Measurements from ENCODE around the gene SDK1.

The SDK1 gene

DNA sequence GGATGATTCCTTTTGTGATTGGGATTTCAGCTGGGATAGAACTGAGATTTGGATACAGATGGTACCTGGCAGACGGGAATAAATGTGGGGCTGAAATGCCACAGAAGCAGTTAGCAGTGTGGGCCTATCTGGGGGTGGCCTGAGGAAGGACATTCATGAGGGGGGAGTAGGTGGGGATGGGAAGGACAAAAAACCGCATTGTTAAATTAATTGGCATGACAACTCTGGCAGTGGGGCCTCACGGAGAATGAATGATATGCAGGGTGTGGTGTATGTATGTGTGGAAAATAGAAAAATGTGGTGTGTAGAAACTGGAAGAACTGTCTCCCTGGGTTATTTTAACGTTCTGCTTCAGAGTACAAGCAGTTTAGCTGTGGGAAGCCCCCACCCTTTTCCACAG is 17.8 kb downstream of the SDK1 start:
- DNase-seq (ENCODE audit: low spot score), result no peak
- TF ChIP-seq, protein P1, sequence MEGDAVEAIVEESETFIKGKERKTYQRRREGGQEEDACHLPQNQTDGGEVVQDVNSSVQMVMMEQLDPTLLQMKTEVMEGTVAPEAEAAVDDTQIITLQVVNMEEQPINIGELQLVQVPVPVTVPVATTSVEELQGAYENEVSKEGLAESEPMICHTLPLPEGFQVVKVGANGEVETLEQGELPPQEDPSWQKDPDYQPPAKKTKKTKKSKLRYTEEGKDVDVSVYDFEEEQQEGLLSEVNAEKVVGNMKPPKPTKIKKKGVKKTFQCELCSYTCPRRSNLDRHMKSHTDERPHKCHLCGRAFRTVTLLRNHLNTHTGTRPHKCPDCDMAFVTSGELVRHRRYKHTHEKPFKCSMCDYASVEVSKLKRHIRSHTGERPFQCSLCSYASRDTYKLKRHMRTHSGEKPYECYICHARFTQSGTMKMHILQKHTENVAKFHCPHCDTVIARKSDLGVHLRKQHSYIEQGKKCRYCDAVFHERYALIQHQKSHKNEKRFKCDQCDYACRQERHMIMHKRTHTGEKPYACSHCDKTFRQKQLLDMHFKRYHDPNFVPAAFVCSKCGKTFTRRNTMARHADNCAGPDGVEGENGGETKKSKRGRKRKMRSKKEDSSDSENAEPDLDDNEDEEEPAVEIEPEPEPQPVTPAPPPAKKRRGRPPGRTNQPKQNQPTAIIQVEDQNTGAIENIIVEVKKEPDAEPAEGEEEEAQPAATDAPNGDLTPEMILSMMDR (IDR thresholded peaks at IDR 0.05; ENCODE audit: extremely low read depth, missing control alignments), result no peak

DNA sequence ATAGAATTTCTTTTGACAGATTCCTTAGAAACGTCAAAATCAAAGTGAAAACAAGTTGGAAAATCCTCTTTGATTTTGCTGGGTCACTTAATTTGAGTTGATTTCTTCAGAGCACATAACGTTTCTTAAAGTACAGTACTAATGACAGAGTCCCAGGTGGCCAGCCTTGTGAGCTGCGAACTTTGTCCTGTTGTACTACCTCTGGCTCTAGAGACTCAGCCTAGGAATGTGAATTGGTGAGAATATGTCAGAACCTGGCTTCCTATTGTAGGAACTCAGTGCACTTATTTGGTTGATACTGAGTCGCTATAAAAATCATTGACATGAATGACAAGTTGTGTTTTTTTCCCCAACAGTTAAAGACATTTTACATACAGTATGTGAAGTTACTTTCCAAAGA is 20.2 kb downstream of the SDK1 start:
- TF ChIP-seq, protein P1 (IDR thresholded peaks at IDR 0.05; ENCODE audit: extremely low read depth, missing control alignments), result no peak
- no peak for DNase-seq (ENCODE audit: low spot score)

- TF ChIP-seq, protein P1 (IDR thresholded peaks at IDR 0.05; ENCODE audit: extremely low read depth, missing control alignments), result no peak
- no peak for DNase-seq (ENCODE audit: low spot score)
These were observed 20.7 kb downstream of the SDK1 start for GRCh38 chr7:3321745-3322144.

DNA sequence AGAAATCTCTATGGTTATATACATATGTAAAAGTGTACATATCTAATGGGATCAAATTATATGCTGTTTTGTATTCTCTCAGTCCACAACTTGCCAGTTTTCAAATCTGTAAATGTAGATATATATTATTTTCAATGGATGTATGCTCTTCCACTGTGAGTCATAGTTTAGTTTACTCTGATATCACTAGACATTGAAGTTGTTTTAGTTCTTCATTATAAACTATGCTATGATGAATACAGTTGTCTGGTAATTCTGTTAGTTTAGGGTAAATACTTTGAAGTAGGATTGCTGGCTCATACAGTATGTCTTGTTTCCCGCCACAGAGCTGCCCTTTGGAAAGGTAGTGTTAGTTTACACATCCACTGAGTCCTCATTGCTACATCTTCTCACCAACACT is 25.2 kb downstream of the SDK1 start:
- TF ChIP-seq, protein P1 (IDR thresholded peaks at IDR 0.05; ENCODE audit: extremely low read depth, missing control alignments), result no peak
- no peak for DNase-seq (ENCODE audit: low spot score)

GRCh38 chr7:3327099-3327498 is 26.0 kb downstream of the SDK1 start:
- no peak for DNase-seq (ENCODE audit: low spot score)
- TF ChIP-seq, protein P1 (IDR thresholded peaks at IDR 0.05; ENCODE audit: extremely low read depth, missing control alignments), result no peak

DNA sequence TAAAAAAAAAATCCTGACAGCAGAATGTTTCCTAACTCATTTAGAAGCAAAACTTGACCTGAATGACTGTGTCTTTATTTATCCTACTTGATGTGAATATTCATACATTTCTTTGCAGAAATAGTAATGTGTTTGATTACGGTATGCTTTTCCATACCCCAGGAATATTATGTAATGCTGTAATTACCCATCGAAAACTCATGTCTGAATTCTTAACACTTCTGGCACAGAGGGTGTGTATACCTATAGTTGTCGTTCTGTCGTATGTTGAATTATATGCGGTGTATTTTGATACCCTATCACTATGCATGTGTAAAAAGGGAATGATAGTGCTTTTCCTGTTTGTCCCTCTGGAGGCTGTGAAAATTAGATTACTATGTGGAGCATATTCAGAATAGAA is 26.6 kb downstream of the SDK1 start:
- DNase-seq (ENCODE audit: low spot score), result no peak
- TF ChIP-seq, protein P1 (IDR thresholded peaks at IDR 0.05; ENCODE audit: extremely low read depth, missing control alignments), result no peak

DNA sequence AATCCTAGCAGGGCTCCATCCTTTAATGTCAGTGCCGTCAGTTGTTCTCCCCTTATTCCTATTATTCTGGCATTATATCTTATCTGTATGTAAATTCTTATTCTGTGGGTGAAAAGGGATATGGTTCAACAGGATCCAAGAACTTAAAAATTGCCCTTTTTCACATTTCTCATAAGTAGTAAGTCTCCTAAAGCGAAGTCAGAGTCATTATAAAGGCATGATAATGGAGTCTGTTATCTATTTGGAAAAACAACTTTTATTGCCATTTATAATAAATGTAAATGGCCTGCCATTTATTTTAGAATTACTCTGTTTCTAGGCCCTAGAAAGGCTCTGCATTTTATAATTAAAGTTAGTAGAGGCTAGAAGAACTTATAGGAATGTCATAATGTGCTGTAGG is 31.3 kb downstream of the SDK1 start:
- TF ChIP-seq, protein P1 (IDR thresholded peaks at IDR 0.05; ENCODE audit: extremely low read depth, missing control alignments), result no peak
- DNase-seq (ENCODE audit: low spot score), result no peak

Data from GM20000 (cell line).